ENCODE results near the gene KCNQ5. TPM values are rescaled to one million over a fixed set of nuclear protein-coding genes. Genes with fewer than 3 reads are reported as not detected.

Gene KCNQ5
- total and polyA plus RNA-seq, 10 of the 15 experiments (the other 5 are each of a cell fraction or from before 2014, with no cell fraction given), result 0.60 to 16.2 (median 3.2) TPM

GRCh38 chr6:73151732-73152131, 529.9 kb downstream of the KCNQ5 start:
- no peak for TF ChIP-seq NR2C2 (IDR thresholded peaks at IDR 0.05; ENCODE audit: borderline replicate concordance, control insufficient read depth, insufficient read length, low read depth)
- no peak for TF ChIP-seq PBX3 (IDR thresholded peaks at IDR 0.05; ENCODE audit: insufficient replicate concordance, low read depth, low read length)
- no peak for TF ChIP-seq NKRF (conservative IDR thresholded peaks at IDR 0.05)
- no peak for TF ChIP-seq PKNOX1 (IDR thresholded peaks at IDR 0.05)
- TF ChIP-seq ATF3 (IDR thresholded peaks at IDR 0.05; ENCODE audit: borderline replicate concordance, extremely low read depth, low read depth, low read length), result no peak
- TF ChIP-seq FOS (IDR thresholded peaks at IDR 0.05; ENCODE audit: borderline replicate concordance, extremely low read depth, insufficient read length), result no peak
- no peak for TF ChIP-seq RELA (IDR thresholded peaks at IDR 0.05; ENCODE audit: borderline replicate concordance, partially characterized antibody)
- no peak for TF ChIP-seq NRF1 (conservative IDR thresholded peaks at IDR 0.05; ENCODE audit: low read depth, low read length)
- no peak for TF ChIP-seq FOXK2 (IDR thresholded peaks at IDR 0.05)
- TF ChIP-seq RAD21 (IDR thresholded peaks at IDR 0.05; ENCODE audit: insufficient read depth, low read depth, low read length), result no peak
- no peak for TF ChIP-seq KAT2A (conservative IDR thresholded peaks at IDR 0.05; ENCODE audit: control insufficient read depth, low read depth, low read length)
- TF ChIP-seq ZNF274 (IDR thresholded peaks at IDR 0.05; ENCODE audit: insufficient read depth, insufficient read length), result no peak
- no peak for TF ChIP-seq YBX1 (IDR thresholded peaks at IDR 0.05)
- no peak for TF ChIP-seq EED (IDR thresholded peaks at IDR 0.05; ENCODE audit: low read depth)
- no peak for TF ChIP-seq IRF4 (IDR thresholded peaks at IDR 0.05; ENCODE audit: low read depth, low read length)
- no peaks in the 10 kb centered on the region for H3K79me2 ChIP-seq (ENCODE audit: control insufficient read depth, insufficient read depth, low read length)
- FAIRE-seq (no peak), ATAC-seq (no peak), DNase-seq (ENCODE audit: low read depth, low spot score) (no peak)
- no peaks in the 10 kb centered on the region for H4K20me1 ChIP-seq (ENCODE audit: control insufficient read depth, insufficient read depth)
- RAD21 ChIA-PET (ENCODE audit: unreplicated experiment), result interaction anchor here (0.7 to 2.4 kb wide), 3 partner anchors 21 to 536 kb away, joined by 3 to 19 read pairs (median 4); no protein-coding TSS in a partner anchor
- peaks cover 4% of the 10 kb centered on the region; the same call in 1 of the 2 replicates for H3K4me1 ChIP-seq (ENCODE audit: control insufficient read depth, insufficient read depth, low read length)
- no peaks in the 10 kb centered on the region for H3K36me3 ChIP-seq (ENCODE audit: control insufficient read depth in 2 of 2, insufficient read depth in 2 of 2, low read length in 1 of 2)
- no TSS peak for BruUV-seq (replicated peaks)
- SMC1A ChIA-PET (ENCODE audit: uncharacterized antibody, unreplicated experiment), result interaction anchor here (0.7 to 1.3 kb wide), 5 partner anchors 10 to 535 kb away, joined by 3 to 5 read pairs (median 3); no protein-coding TSS in a partner anchor
- POLR2A ChIA-PET, result interaction anchor here (0.6 kb wide), 1 partner anchor 25 kb away, joined by 3 read pairs; no protein-coding TSS in a partner anchor
- no peak overlapping the region for H3K4me3 ChIP-seq
- 83% methylated on average over 3 of the region's 3 CpGs for WGBS (ENCODE audit: insufficient coverage, insufficient replicate concordance, low lambda C conversion rate, missing lambda C conversion rate)
- no peak overlapping the region for H2AFZ ChIP-seq (ENCODE audit: control insufficient read depth, low read depth, low read length)
- in situ Hi-C loops (cut with MboI), result no loop called here
- no peaks in the 10 kb centered on the region; the same call in 2 of the 3 replicates for H3K9me3 ChIP-seq (replicated peaks; ENCODE audit: control insufficient read depth, insufficient read depth, low read length)
- intact Hi-C loops (cut with micrococcal nuclease; ENCODE audit: unreplicated experiment), result no loop called here
- no peak overlapping the region for H3K9ac ChIP-seq (ENCODE audit: control insufficient read depth, insufficient read depth, low read length)
- CTCF ChIA-PET, result interaction anchor here (1.2 to 3.2 kb wide), 5 partner anchors 9 to 26 kb away, joined by 5 to 22 read pairs (median 8); no protein-coding TSS in a partner anchor
- H3K4me2 ChIP-seq (ENCODE audit: control insufficient read depth, insufficient read depth), result no peak overlapping the region
- H3K27me3 ChIP-seq (replicated peaks in 1 of 2; ENCODE audit: control insufficient read depth in 2 of 2, insufficient read depth in 2 of 2, low read length in 1 of 2), result no peaks in the 10 kb centered on the region
- no peak overlapping the region for H3K27ac ChIP-seq (ENCODE audit: control insufficient read depth, insufficient read depth)

Measured in GM12878 (cell line).